Activated CD8-positive, alpha-beta memory T cell treated with anti-CD3 and anti-CD28 coated beads, Interleukin-2, amount 10 ng/mL, durations not matched to agents 7 days and 5 days (primary cell): ENCODE measurements around the gene BORCS8. TPM values are rescaled to one million over a fixed set of nuclear protein-coding genes. Genes with fewer than 3 reads are reported as not detected.

Experiments
- ATAC-seq: fragments of 150-1000 bp; cut with Tn5 transposase; one replicate; pipeline ENCODE4 v1.10.0; 2021; ENCODE audit warnings: moderate library complexity
- CTCF ChIA-PET: fragments of 350-600 bp; sonication (Branson Sonifier 250); formaldehyde crosslinking; loops from one replicate; lab custom pipeline; 2021; ENCODE audit warnings: antibody characterized with exemption; lab: Charles Lee
- DNase-seq: peaks from one replicate; pipeline ENCODE4 v3.0.0-alpha.2; 2020
- H3K27ac Mint-ChIP-seq: one replicate; pipeline ENCODE4 v1.8.0; 2021; ENCODE audit warnings: mild to moderate bottlenecking, mixed read lengths
- H3K27me3 Mint-ChIP-seq: one replicate; pipeline ENCODE4 v1.8.0; 2021; ENCODE audit warnings: mixed read lengths
- H3K36me3 Mint-ChIP-seq: one replicate; pipeline ENCODE4 v1.8.0; 2021; ENCODE audit warnings: mild to moderate bottlenecking, mixed read lengths
- H3K4me1 Mint-ChIP-seq: one replicate; pipeline ENCODE4 v1.8.0; 2021; ENCODE audit warnings: mixed read lengths
- H3K4me3 Mint-ChIP-seq: one replicate; pipeline ENCODE4 v1.8.0; 2021; ENCODE audit warnings: mild to moderate bottlenecking, moderate library complexity, mixed read lengths
- H3K9me3 Mint-ChIP-seq: one replicate; pipeline ENCODE4 v1.8.0; 2022; ENCODE audit warnings: low read depth, mixed read lengths
- total RNA-seq, 2 experiments: library from RNA; stranded (reverse); gene quantifications; one replicate each; pipeline ENCODE4 v1.2.3, GENCODE V29; 2021

BORCS8 gene
- 10 to 100 TPM; 33.1 to 34.8 TPM for total RNA-seq

DNA sequence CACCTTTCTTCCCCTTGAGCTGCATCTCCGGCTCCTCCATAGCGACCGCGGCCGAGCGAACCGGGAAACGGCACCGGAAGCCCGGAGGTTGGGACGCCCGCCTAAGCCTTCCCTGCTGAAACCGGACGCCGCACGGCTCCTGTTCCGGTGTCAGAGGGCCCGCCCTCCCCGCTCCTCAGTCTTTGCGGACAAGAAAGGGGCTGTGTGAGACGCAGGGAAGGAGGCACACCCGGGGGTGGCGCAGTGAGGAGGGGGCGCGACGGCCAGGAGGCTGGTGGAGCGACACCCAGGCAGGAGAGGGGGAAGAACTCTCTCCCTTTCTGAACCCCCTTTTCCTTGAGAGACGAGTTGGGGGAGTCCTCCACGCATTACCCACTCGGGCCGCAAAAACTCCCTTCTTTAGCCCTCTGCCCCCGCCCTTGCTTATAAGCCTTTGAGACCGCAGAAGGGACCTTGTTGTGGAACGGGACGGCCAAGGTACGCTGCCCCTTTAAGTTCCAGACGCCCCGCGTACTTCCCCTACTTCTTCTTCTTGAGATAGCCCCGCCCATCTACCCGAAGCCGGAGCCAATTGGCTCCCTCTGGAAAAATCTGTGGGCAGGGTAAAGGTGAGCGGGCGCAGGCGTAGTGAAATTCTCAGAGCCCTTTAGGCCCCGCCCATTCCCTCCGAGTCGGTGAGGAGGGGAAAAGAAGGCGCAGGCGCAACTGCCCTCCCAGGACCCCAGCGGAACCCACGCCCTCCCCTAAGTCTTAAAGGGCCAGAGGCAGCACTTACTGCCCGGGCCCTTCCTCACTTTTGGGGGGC is at the start of gene BORCS8, which contains the start of gene RFXANK:
BORCS8 (minus strand) TSS at position 75 of the 805 bp plus-strand sequence; CDS start at position 40, 35 bp downstream.
RFXANK (plus strand) TSS at position 181 of the 805 bp plus-strand sequence. CDS start 1,689 bp downstream, outside the sequence.
- Mint-ChIP-seq H3K9me3 (no peaks in the 10 kb centered on the region), H3K27me3 (no peaks in the 10 kb centered on the region), H3K36me3 (peaks cover 10% of the 10 kb centered on the region), H3K27ac (peak within 1 kb of the TSS; percentile 98), H3K4me3 (peak within 1 kb of the TSS; percentile 90), H3K4me1 (peaks cover 34% of the 10 kb centered on the region)
- peak; percentile 100 for DNase-seq
- CTCF ChIA-PET = interaction anchor here (0.8 to 3.0 kb wide), 7 partner anchors 10 to 298 kb away, joined by 3 to 29 read pairs (median 4); partner anchors contain the start of gene NR2C2AP
- peak; percentile 92 for ATAC-seq

DNA sequence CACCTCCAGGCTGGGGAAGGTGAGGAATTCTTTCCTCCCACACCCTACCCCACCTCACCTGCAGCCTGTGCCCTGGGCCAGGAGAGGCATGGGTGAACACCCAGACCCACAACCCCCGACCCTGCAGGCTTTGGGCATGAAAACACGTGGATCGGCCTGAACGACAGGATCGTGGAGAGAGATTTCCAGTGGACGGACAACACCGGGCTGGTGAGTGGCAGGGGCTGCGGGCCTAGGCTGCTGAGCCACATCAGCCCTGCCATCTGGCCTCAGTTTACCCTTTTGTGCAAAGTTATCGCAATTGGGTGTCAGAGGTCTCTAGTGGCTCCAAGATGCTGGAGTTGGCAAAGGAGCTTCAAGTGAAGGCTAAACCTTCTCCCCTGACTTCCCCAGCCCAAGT is 48.5 kb upstream of the BORCS8 start:
- CTCF ChIA-PET = no interaction called here
- no peak for DNase-seq
- Mint-ChIP-seq H3K4me3 (no peak overlapping the region), H3K36me3 (no peaks in the 10 kb centered on the region), H3K27me3 (peaks cover 3% of the 10 kb centered on the region), H3K27ac (no peak overlapping the region), H3K4me1 (no peaks in the 10 kb centered on the region), H3K9me3 (peaks cover 6% of the 10 kb centered on the region)
- ATAC-seq = no peak

DNA sequence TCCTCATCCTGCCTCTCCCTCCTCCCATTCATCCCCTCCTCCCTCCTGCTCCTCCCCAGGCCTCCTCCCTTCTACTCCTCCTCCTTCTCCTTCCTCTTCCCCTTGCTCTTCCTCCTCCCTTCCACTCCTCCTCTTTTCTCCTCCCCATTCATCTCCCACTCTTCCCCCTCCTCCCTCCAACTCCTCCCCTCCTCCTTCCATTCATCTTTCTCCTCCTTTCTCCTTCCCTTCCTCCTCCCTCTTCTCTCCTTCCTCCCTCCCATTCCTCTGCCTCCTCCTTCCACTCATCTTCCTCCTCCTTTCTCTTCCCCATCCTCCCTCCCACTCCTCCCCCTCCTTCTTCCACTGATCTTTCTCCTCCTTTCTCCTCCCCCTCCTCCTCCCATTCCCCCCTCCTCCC is 47.7 kb upstream of the BORCS8 start:
- H3K27ac Mint-ChIP-seq = no peak overlapping the region
- CTCF ChIA-PET = no interaction called here
- ATAC-seq (no peak), DNase-seq (no peak)
- peaks cover 3% of the 10 kb centered on the region for H3K27me3 Mint-ChIP-seq
- H3K36me3 Mint-ChIP-seq = no peaks in the 10 kb centered on the region
- H3K4me1 Mint-ChIP-seq = no peaks in the 10 kb centered on the region
- H3K9me3 Mint-ChIP-seq = peaks cover 6% of the 10 kb centered on the region
- no peak overlapping the region for H3K4me3 Mint-ChIP-seq

DNA sequence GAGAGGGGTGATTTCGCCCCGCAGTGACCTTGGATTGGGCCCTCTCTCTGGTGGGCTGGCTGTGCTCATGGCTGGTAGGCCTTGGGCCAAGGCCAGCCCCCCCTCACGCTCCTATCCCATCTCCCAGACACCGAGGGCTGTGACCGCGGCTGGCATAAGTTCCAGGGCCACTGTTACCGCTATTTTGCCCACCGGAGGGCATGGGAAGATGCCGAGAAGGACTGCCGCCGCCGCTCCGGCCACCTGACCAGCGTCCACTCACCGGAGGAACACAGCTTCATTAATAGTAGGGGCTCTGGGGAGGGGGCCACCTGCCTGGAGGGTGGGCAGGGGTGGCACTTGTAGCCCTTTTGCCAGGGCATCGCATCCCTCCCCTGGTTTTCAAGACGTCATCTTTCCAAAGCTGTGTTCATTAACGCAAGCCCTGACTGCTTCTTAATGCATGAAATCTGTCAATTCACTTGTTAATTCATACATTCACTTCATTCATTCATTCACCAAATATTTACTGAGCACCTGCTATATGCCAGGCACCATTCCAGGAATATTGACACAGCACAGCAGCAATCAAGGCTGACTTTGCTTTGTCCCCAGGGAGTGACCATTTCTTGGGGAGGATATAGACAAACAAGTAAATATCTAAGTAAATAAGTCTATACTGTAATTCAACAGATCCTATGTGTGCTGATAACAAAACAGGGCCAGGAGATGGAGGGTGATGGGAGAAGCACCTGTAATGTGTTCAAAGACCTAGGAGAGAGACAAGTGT is 46.4 kb upstream of the BORCS8 start:
- no peaks in the 10 kb centered on the region for H3K36me3 Mint-ChIP-seq
- H3K27ac Mint-ChIP-seq = no peak overlapping the region
- peaks cover 3% of the 10 kb centered on the region for H3K27me3 Mint-ChIP-seq
- peaks cover 6% of the 10 kb centered on the region for H3K9me3 Mint-ChIP-seq
- no peak overlapping the region for H3K4me3 Mint-ChIP-seq
- ATAC-seq (no peak), DNase-seq (no peak)
- no peaks in the 10 kb centered on the region for H3K4me1 Mint-ChIP-seq
- CTCF ChIA-PET = no interaction called here

DNA sequence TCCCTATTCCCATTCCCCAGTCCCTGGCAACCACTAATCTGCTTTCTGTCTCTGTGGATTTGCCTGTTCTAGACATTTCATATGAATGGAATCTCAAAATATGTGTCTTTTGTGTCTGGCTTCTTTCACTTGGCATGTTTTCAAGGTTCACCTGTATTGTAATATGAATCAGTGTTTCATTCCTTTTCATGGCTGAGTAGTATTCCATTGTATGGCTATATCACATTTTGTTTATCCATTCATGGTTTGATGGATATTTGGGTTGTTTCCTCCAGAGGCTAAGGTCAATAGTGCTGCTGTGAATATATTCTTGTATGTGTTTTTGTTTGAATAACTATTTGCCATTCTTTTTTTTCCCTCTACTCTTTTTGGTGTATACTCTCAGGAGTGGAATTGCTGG is 44.2 kb upstream of the BORCS8 start:
- H3K36me3 Mint-ChIP-seq = no peaks in the 10 kb centered on the region
- no peak overlapping the region for H3K27ac Mint-ChIP-seq
- peaks cover 6% of the 10 kb centered on the region for H3K27me3 Mint-ChIP-seq
- no peak overlapping the region for H3K4me3 Mint-ChIP-seq
- ATAC-seq (no peak), DNase-seq (no peak)
- H3K9me3 Mint-ChIP-seq = peaks cover 6% of the 10 kb centered on the region
- CTCF ChIA-PET = interaction anchor here (1.5 kb wide), 1 partner anchor 11 kb away, joined by 3 read pairs; no protein-coding TSS in a partner anchor
- no peaks in the 10 kb centered on the region for H3K4me1 Mint-ChIP-seq

DNA sequence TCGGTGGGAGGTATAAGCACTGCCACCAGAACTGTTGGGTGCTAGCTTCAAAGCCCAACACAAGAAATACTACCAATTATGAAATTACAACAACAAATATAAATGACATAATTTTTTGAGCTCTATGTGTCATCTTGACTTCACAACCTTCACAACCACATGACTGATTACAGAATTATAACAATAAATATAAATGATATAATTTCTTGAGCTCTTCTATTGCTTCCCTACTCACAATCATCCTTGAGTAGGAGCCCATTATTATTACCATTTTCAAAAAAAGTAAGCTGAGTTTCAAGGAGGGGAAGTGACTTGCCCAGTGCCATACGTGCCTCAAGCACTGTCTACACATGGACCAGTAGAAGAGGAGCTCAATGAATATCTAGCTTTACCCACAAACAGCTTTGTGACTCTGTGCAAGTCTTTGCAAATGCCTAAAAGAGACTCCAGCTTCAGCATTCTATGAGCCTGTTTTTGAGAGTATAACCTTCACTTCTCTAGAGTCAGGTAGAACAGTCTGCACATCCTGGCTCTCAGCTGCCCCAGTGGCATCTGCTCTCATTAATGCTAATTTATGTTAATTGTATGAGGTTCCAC is 42.4 kb upstream of the BORCS8 start:
- no peak overlapping the region for H3K4me3 Mint-ChIP-seq
- CTCF ChIA-PET = interaction anchor here (1.6 kb wide), 1 partner anchor 60 kb away, joined by 4 read pairs; no protein-coding TSS in a partner anchor
- no peaks in the 10 kb centered on the region for H3K36me3 Mint-ChIP-seq
- ATAC-seq = no peak
- H3K27me3 Mint-ChIP-seq = peaks cover 6% of the 10 kb centered on the region
- H3K27ac Mint-ChIP-seq = no peak overlapping the region
- no peaks in the 10 kb centered on the region for H3K4me1 Mint-ChIP-seq
- peaks cover 6% of the 10 kb centered on the region for H3K9me3 Mint-ChIP-seq
- DNase-seq = no peak

DNA sequence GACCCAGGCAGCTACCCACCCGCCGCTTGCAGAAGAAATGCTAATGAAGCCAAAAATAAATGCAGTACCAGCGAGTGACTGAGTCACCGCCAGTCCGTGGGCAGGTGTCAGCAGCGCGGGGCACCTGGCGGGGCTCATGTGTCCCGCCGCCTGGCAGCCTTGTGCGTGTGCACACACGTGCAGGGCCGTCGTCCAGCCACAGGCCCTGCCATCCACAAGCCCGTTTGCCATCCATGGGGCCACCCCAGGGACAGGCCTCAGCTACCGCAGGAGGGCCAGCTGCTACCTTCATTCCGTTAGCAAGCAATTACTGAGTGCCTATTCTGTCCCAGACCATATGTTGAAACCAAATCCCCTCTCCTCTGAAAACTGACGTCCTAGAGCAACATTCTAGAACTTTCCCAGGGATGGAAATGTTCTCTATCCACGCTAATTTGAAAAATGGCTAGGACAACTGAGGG is 40.3 kb upstream of the BORCS8 start:
- H3K9me3 Mint-ChIP-seq = peaks cover 6% of the 10 kb centered on the region
- H3K4me1 Mint-ChIP-seq = no peaks in the 10 kb centered on the region
- H3K27ac Mint-ChIP-seq = no peak overlapping the region
- peaks cover 10% of the 10 kb centered on the region for H3K27me3 Mint-ChIP-seq
- H3K36me3 Mint-ChIP-seq = no peaks in the 10 kb centered on the region
- CTCF ChIA-PET = no interaction called here
- ATAC-seq = no peak
- no peak overlapping the region for H3K4me3 Mint-ChIP-seq
- no peak for DNase-seq

DNA sequence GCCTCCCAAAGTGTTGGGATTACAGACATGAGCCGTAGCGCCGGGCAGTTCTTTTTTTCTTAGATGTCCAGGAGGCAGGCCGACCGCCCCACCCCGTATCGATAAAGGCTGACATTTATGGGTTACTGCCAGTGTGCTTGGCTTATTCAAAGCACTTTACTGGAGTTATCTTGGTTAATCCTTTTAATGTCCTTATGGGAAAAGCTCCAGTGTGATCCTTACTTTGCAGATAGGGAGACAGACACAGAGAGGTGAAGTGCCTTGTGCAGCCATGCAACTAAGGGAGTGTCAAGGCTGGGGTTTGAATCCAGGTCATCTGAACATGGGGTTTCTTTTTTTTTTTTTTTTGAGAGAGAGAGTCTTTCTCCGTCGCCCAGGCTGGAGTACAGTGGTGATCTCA is 39.0 kb upstream of the BORCS8 start:
- no peak for DNase-seq
- no peaks in the 10 kb centered on the region for H3K36me3 Mint-ChIP-seq
- CTCF ChIA-PET = interaction anchor here (0.7 kb wide), 1 partner anchor 635 kb away, joined by 3 read pairs; no protein-coding TSS in a partner anchor
- H3K9me3 Mint-ChIP-seq = peaks cover 2% of the 10 kb centered on the region
- ATAC-seq = no peak
- peaks cover 10% of the 10 kb centered on the region for H3K27me3 Mint-ChIP-seq
- H3K27ac Mint-ChIP-seq = no peak overlapping the region
- H3K4me1 Mint-ChIP-seq = no peaks in the 10 kb centered on the region
- H3K4me3 Mint-ChIP-seq = no peak overlapping the region

DNA sequence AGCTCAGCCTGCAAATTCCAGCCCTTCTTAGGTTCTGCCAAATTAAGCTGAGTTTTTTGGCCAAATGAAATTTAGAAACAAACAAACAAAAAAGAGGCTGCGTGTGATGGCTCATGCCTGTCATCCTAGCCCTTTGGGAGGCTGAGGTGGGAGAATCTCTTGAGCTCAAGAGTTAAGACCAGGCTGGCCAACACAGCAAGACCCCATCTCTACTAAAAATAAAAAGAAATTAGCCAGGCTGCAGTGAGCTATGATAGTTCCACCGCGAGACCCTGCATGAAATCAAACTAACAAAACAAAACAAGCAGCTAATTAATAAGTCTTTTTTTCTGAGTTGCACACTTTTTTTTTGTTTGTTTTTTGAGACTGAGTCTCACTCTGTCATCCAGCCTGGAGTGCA is 37.7 kb upstream of the BORCS8 start:
- CTCF ChIA-PET = interaction anchor here (0.6 to 1.8 kb wide), 2 partner anchors 55 to 122 kb away, joined by 3 to 4 read pairs; no protein-coding TSS in a partner anchor
- no peak for DNase-seq
- peaks cover 3% of the 10 kb centered on the region for H3K4me1 Mint-ChIP-seq
- no peak overlapping the region for H3K4me3 Mint-ChIP-seq
- peaks cover 10% of the 10 kb centered on the region for H3K27me3 Mint-ChIP-seq
- H3K9me3 Mint-ChIP-seq = no peaks in the 10 kb centered on the region
- no peak for ATAC-seq
- H3K27ac Mint-ChIP-seq = no peak overlapping the region
- no peaks in the 10 kb centered on the region for H3K36me3 Mint-ChIP-seq

DNA sequence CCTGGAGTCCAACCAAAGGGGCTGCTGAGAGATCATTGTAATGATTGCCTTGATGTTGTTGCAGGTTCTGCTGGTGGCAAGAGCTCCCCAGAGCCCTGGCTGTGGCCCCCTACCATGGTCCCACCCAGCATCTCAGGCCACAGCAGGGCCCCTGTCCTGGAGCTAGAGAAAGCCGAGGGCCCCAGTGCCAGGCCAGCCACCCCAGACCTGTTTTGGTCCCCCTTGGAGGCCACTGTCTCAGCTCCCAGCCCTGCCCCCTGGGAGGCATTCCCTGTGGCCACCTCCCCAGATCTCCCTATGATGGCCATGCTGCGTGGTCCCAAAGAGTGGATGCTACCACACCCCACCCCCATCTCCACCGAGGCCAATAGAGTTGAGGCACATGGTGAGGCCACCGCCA is 35.3 kb upstream of the BORCS8 start:
- CTCF ChIA-PET = interaction anchor here (1.1 kb wide), 1 partner anchor 12 kb away, joined by 3 read pairs; no protein-coding TSS in a partner anchor
- ATAC-seq = no peak

DNA sequence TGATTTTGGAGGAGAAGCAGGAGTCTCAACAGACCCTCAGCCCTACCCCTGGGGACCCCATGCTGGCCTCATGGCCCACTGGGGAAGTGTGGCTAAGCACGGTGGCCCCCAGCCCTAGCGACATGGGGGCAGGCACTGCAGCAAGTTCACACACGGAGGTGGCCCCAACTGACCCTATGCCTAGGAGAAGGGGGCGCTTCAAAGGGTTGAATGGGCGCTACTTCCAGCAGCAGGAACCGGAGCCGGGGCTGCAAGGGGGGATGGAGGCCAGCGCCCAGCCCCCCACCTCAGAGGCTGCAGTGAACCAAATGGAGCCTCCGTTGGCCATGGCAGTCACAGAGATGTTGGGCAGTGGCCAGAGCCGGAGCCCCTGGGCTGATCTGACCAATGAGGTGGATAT is 34.7 kb upstream of the BORCS8 start:
- H3K27me3 Mint-ChIP-seq = peaks cover 20% of the 10 kb centered on the region
- CTCF ChIA-PET = interaction anchor here (1.1 kb wide), 1 partner anchor 11 kb away, joined by 3 read pairs; no protein-coding TSS in a partner anchor
- DNase-seq (no peak), ATAC-seq (no peak)
- H3K36me3 Mint-ChIP-seq = no peaks in the 10 kb centered on the region
- H3K4me3 Mint-ChIP-seq = no peak overlapping the region
- no peak overlapping the region for H3K27ac Mint-ChIP-seq
- no peaks in the 10 kb centered on the region for H3K9me3 Mint-ChIP-seq
- H3K4me1 Mint-ChIP-seq = peaks cover 3% of the 10 kb centered on the region

More for the DNA sequence above, 35.3 kb upstream of the BORCS8 start:
- Mint-ChIP-seq H3K27ac (no peak overlapping the region), H3K9me3 (no peaks in the 10 kb centered on the region), H3K27me3 (peaks cover 23% of the 10 kb centered on the region), H3K4me1 (peaks cover 3% of the 10 kb centered on the region), H3K36me3 (no peaks in the 10 kb centered on the region), H3K4me3 (no peak overlapping the region)
- no peak for DNase-seq

DNA sequence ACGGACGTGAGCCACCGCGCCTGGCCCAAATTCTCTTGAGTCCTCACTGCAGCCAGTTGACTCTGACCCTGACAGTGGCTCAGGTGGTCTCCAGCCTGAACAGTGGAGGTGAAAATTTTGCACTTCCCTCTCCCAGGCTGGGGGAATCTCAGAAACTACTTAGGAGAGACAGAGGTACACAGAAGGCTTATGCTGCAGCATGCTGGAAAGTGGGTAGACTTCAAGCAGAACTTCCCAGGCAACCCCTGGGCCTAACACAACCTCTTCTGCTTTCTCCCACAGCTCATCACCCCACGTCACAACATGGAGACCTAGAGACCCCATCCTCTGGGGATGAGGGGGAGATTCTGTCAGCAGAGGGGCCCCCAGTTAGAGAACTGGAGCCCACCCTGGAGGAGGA is 34.3 kb upstream of the BORCS8 start:
- H3K4me1 Mint-ChIP-seq = peaks cover 3% of the 10 kb centered on the region
- no peaks in the 10 kb centered on the region for H3K9me3 Mint-ChIP-seq
- CTCF ChIA-PET = interaction anchor here (1.0 to 1.9 kb wide), 5 partner anchors 23 to 80 kb away, joined by 3 to 13 read pairs (median 5); partner anchors contain the start of genes BORCS8, NR2C2AP and RFXANK
- no peak overlapping the region for H3K27ac Mint-ChIP-seq
- no peaks in the 10 kb centered on the region for H3K36me3 Mint-ChIP-seq
- H3K4me3 Mint-ChIP-seq = no peak overlapping the region
- DNase-seq (no peak), ATAC-seq (no peak)
- peaks cover 20% of the 10 kb centered on the region for H3K27me3 Mint-ChIP-seq
